ENCODE measurements around the gene RIOK3. TPM values are rescaled to one million over a fixed set of nuclear protein-coding genes. Genes with fewer than 3 reads are reported as not detected.
"Not testable (repeated sequence)": the region's sequence is repeated elsewhere in the genome, so short reads cannot be mapped to it uniquely, and the experiment has no call there.

RIOK3 gene
- total RNA-seq, 1 experiment from 2014 or later, result 23.1 TPM

DNA sequence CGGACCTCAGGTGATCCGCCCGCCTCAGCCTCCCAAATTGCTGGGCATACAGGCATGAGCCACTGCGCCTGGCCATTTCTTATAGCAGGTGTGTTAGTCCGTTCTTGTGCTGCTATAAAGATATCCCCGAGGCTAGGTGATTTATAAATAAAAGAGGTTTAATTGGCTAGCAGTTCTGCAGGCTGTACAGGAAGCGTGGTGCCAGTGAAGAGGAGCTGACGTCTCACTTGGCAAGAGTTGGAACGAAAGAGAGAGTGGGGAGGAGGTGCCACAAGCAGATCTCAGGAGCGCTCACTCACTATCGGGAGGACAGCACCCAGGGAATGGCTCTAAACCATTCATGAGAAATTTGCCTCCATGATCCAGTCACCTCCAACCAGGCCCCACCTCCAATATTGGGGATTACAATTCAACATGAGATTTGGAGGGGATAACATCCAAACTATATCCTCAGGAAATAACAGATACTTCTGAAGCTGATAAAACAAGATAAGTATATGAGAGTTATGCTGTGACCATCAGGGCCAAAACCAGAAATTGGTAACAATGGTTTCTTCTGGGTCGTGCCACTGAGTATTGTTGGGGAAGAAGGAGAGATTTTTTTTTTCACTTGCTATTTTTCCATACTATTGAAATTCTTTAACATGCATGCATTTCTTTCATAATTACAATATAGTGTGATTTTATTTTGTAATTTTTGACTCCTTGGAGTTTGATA lies 42.8 kb downstream of the RIOK3 start:
- Histone ChIP-seq H3K36me3 (replicated peaks; ENCODE audit: control insufficient read depth, insufficient read depth, low read length) (no peaks in the 10 kb centered on the region), H3K27me3 (ENCODE audit: control insufficient read depth, insufficient read depth, low read length) (no peaks in the 10 kb centered on the region), H3K4me3 (ENCODE audit: insufficient read depth, low read depth, low read length) (no peak overlapping the region)
- no peak for DNase-seq

DNA sequence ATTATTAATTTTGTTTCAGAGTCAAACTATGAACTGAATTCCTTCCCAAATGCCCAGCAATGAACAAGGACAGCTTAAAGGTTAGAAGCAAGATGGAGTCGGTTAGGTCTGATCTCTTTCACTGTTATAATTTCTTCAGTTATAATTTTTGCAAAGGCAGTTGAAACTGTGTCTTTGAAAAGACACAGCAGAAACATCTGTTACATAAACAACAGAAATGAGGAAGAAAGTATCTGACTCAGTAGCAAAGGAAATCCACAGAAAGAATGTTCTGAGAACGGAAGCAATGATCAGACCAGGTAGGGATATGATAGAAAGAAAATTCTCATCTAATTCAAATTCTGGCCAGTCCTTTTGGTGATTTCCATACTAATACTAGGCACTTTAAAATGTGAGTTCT lies 45.0 kb downstream of the RIOK3 start:
- H3K27me3 ChIP-seq (ENCODE audit: control insufficient read depth, insufficient read depth, low read length), result no peaks in the 10 kb centered on the region; the same call in 1 of the 2 replicates
- H3K36me3 ChIP-seq (replicated peaks; ENCODE audit: control insufficient read depth, insufficient read depth, low read length), result no peaks in the 10 kb centered on the region
- no peak for DNase-seq
- H3K4me3 ChIP-seq (ENCODE audit: insufficient read depth, low read depth, low read length), result no peak overlapping the region

DNA sequence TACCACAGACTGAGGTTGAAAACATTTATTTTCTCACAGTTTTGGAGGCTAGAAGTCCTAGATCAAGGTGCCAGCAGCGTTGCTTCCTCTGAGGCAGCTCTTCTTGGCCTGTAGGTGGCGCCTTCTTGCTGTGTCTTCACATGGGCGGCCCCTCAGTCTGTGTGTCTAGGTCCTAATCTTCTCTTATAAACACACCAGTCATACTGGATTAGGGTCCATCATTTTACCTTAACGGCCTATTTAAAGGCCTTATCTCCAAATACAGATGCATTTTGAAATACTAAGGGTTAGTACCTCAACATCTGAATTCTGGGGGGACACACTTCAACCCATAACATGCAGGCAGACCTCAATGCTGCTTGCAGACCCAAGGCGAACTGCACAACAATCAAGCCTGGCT lies 45.8 kb downstream of the RIOK3 start:
- H3K36me3 ChIP-seq (replicated peaks; ENCODE audit: control insufficient read depth, insufficient read depth, low read length), result no peaks in the 10 kb centered on the region
- peak; percentile 75 for DNase-seq
- H3K4me3 ChIP-seq (ENCODE audit: insufficient read depth, low read depth, low read length), result no peak overlapping the region
- peaks cover 4% of the 10 kb centered on the region; the same call in 1 of the 2 replicates for H3K27me3 ChIP-seq (ENCODE audit: control insufficient read depth, insufficient read depth, low read length)

DNA sequence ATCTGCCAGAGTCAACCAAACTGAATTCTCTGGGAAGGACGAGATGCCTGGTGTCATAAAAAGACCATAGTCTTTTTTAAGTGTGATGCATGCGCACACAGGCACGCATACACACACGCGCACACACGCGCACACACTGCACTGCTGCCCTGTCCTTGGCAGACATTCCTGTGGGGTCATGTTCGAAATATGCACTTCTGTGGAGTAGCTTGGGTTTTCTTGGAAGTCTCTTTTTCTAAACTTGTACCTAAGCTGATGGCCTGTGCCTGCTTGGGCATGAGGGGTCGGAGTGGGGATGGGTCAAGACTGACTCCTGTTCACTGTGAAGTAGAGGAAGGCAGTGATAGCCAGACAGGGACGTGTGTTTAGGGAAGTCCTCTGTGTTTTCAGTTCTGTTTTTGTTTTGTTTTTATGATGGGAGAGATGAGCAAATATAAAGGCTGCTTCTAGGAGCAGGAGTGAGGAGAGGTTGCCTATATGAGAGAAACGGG lies 46.2 kb downstream of the RIOK3 start:
- H3K36me3 ChIP-seq (replicated peaks; ENCODE audit: control insufficient read depth, insufficient read depth, low read length), result no peaks in the 10 kb centered on the region
- H3K27me3 ChIP-seq (ENCODE audit: control insufficient read depth, insufficient read depth, low read length), result peaks cover 8% of the 10 kb centered on the region; the same call in 1 of the 2 replicates
- H3K4me3 ChIP-seq (ENCODE audit: insufficient read depth, low read depth, low read length), result no peak overlapping the region
- no peak for DNase-seq

DNA sequence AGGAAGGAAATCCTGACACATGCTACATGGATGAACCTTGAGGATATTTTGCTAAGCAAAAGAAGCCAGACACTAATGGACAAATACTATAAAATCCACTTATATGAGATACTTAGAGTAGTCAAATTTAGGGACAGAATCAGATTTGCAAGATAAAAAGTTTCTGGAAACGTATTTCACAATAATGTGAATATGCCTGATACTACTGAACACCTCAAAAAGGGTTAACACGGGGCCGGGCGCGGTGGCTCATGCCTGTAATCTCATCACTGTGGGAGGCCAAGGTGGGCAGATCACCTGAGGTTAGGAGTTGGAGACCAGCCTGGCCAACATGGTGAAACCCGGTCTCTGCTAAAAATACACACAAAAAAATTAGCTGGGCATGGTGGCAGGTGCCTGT lies 48.5 kb downstream of the RIOK3 start:
- H3K36me3 ChIP-seq (replicated peaks; ENCODE audit: control insufficient read depth, insufficient read depth, low read length), result no peaks in the 10 kb centered on the region
- no peak for DNase-seq

DNA sequence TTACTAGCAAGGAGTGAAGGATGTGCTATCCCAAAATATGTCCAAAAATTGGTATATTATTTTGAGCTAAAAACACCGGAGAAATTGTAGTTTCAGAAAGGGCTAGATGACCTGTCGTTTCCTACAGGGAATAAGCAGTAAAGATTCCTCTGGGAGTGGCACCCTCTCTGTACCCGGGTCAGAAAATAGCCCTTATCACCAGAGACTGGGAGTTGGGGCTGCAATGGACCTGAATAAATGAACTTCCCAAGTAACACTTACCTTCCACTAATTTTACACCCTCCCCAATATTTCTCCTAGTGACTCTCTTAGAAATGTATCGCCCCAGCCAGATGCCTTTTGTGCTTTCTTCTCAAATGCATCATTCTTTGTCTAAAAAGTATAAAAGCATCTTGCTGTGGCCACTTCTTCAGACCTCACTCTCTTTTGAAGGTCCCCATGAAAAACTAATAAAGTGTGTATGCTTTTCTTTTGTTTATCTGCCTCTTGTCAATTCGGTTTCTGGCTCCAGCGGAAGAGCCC lies 49.5 kb downstream of the RIOK3 start:
- peak overlapping the region; percentile 78 for H3K4me3 ChIP-seq (ENCODE audit: insufficient read depth, low read depth, low read length)
- DNase-seq, result no peak
- H3K27me3 ChIP-seq (ENCODE audit: control insufficient read depth, insufficient read depth, low read length), result peaks cover 8% of the 10 kb centered on the region; the same call in 1 of the 2 replicates
- no peaks in the 10 kb centered on the region for H3K36me3 ChIP-seq (replicated peaks; ENCODE audit: control insufficient read depth, insufficient read depth, low read length)

More for the DNA sequence above, 48.5 kb downstream of the RIOK3 start:
- Histone ChIP-seq H3K4me3 (ENCODE audit: insufficient read depth, low read depth, low read length) (no peak overlapping the region), H3K27me3 (ENCODE audit: control insufficient read depth, insufficient read depth, low read length) (peaks cover 8% of the 10 kb centered on the region; the same call in 1 of the 2 replicates)

DNA sequence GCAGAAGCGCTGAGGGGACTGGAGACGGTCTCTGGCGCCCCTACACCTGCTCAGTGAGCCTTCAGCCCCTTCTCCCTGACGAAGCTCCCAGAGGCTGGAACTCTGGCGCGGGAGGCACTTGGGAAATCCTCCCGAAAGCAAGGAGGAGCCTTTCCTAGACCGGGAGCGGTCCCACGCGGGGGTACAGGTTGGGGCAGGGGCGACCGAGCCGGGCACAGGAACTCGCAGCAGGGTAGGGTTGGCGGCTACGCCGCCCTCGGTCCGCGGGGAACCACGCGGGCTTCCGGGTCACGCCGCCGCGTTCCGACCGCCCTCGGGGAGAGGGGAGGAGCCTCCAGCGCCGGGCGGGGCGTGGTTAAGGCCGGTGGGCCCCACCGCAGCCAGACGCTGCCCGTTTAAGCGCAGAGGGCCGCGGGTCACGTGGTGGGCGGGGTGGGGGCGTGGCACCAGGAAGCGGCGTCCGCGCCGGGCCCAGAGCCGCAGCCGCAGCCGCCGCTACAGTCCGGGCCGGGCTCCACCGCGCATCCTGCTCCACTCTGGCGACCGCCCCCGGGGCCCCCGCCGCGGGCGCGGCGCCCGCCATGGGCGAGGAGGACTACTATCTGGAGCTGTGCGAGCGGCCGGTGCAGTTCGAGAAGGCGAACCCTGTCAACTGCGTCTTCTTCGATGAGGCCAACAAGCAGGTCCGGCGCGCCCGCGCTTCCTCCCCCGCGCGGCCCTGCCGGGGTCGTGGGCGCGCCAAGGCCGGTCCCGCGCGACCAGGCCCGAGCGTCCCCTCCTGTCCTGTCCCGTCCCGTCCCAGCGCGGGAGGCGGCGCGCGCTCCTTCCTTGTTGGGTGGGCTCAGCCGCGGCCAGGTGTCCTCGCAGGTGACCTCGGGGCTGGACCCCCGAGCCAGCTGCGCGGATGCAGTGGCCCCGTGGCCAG lies 50.2 kb downstream of the RIOK3 start, which contains the start of gene RMC1:
RMC1 (plus strand) TSS at position 474 of the 925 bp plus-strand sequence; CDS start at position 582, 108 bp downstream.
- Histone ChIP-seq H3K36me3 (replicated peaks; ENCODE audit: control insufficient read depth, insufficient read depth, low read length) (no peaks in the 10 kb centered on the region), H3K27me3 (ENCODE audit: control insufficient read depth, insufficient read depth, low read length) (peaks cover 8% of the 10 kb centered on the region; the same call in 1 of the 2 replicates), H3K4me3 (ENCODE audit: insufficient read depth, low read depth, low read length) (peak within 1 kb of the TSS; percentile 86)
- DNase-seq, result peak; percentile 98

DNA sequence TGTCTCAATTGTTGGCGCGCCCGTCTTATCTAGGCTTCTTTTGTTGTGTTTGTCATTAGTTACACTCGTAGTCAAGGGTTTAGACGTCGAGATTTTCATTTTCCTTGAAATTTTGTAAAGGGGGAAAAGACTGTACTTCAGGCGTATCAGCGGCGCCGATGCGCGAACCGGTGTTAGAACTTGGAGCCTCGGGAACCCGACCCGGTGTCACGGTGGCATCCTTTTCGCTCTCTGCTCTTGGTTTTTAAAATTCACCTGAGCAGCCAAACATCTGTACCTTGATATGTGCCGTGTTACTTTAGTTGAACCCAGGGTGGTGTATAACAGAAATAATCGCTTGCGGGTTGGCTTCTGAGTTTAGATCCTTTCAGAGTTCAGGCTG lies 50.9 kb downstream of the RIOK3 start:
- H3K36me3 ChIP-seq (replicated peaks; ENCODE audit: control insufficient read depth, insufficient read depth, low read length), result no peaks in the 10 kb centered on the region
- DNase-seq, result no peak
- peaks cover 8% of the 10 kb centered on the region; the same call in 1 of the 2 replicates for H3K27me3 ChIP-seq (ENCODE audit: control insufficient read depth, insufficient read depth, low read length)
- peak overlapping the region; percentile 86 for H3K4me3 ChIP-seq (ENCODE audit: insufficient read depth, low read depth, low read length)

DNA sequence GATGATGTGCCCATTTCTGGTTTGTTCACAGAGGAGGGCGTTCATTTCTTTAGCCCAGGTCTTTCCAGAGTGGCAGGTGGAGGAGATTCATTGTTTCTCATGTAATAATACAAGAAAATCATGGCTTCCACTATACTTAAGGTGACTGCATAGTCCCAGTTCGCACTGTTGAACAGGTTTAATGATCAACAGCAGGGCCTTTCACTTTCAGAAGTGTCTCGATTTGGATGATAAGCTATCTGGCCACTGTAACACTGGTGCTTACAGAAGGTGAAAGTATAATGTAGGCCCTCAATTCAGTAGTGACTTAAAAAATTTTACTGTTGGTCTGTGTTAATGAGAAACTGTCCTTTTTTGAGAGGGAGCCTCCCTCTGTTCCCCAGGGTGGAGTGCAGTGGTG lies 51.6 kb downstream of the RIOK3 start:
- Histone ChIP-seq H3K27me3 (ENCODE audit: control insufficient read depth, insufficient read depth, low read length) (peaks cover 8% of the 10 kb centered on the region; the same call in 1 of the 2 replicates), H3K36me3 (replicated peaks; ENCODE audit: control insufficient read depth, insufficient read depth, low read length) (no peaks in the 10 kb centered on the region), H3K4me3 (ENCODE audit: insufficient read depth, low read depth, low read length) (no peak overlapping the region)
- no peak for DNase-seq

DNA sequence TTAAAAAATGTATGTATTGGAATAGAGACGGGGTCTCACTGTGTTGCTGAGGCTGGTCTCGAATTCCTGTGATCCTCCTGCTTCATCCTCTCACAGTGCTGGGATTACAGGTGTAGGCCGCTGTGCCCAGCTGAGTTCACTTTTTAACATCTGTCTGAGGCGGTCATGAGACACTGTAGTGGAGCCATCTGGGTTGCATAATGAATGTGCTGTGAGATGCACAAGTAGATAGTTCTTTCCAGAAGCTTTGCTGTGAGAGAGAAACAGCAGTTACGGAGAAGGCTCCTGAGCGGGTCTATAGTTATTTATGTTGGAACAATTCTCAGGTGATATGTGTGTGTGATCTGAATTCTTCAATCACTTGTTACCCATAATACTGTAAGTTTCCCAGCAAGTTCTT lies 53.3 kb downstream of the RIOK3 start:
- no peak overlapping the region for H3K4me3 ChIP-seq (ENCODE audit: insufficient read depth, low read depth, low read length)
- H3K27me3 ChIP-seq (ENCODE audit: control insufficient read depth, insufficient read depth, low read length), result peaks cover 8% of the 10 kb centered on the region; the same call in 1 of the 2 replicates
- DNase-seq, result no peak
- peaks cover 2% of the 10 kb centered on the region; the same call in 1 of the 2 replicates for H3K36me3 ChIP-seq (replicated peaks; ENCODE audit: control insufficient read depth, insufficient read depth, low read length)

DNA sequence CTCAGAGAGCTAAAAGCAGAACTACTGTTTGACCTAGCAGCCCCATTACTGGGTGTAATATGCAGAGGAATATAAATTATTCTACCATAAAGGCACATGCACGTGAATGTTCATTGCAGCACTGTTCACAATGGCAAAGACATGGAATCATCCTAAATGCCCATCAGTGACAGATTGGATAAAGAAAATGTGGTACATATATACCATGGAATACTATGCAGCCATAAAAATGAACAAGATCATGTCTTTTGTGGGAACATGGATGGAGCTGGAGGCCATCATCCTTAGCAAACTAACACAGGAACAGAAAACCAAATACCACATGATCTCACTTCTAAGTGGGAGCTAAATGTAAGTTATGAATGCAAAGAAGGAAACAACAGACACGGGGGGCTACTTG lies 57.8 kb downstream of the RIOK3 start:
- H3K4me3 ChIP-seq (ENCODE audit: insufficient read depth, low read depth, low read length); H3K27me3 ChIP-seq (ENCODE audit: control insufficient read depth, insufficient read depth, low read length); H3K36me3 ChIP-seq (replicated peaks; ENCODE audit: control insufficient read depth, insufficient read depth, low read length); DNase-seq: not testable (repeated sequence)

DNA sequence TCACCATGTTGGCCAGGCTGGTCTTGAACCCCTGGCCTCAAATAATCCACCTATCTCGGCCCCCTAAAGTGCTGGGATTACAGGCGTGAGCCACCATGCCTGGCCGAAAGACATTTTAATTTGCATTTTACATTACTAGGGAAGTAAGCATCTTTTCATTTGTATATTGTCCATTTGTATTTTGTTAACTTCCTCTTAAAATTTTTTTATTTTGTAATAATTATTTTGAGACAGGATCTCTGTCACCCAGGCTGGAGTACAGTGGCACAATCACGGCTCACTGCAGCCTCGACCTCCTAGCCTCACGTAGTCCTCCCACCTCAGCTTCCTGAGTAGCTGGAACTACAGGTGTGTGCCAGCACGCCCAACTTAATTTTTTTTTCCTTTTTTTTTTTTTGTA lies 59.1 kb downstream of the RIOK3 start:
- not testable (repeated sequence) for DNase-seq; H3K4me3 ChIP-seq (ENCODE audit: insufficient read depth, low read depth, low read length); H3K36me3 ChIP-seq (replicated peaks; ENCODE audit: control insufficient read depth, insufficient read depth, low read length); H3K27me3 ChIP-seq (ENCODE audit: control insufficient read depth, insufficient read depth, low read length)

DNA sequence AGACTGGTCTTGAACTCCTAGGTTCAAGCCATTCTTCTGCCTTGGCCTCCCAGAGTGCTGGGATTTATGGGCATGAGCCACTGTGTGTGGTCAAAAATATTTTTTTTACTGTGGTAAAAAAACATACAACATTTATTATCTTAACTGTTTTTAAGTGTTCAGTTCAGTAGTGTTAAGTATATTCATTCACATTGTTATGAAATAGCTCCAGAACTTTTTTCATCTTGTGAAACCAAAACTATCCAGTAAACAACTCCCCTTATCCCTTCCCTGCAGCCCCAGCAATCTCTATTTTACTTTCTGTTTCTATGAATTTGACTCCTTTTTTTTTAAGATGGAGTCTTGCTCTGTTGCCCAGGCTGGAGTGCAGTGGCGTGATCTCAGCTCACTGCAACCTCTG lies 59.6 kb downstream of the RIOK3 start:
- Histone ChIP-seq H3K36me3 (replicated peaks; ENCODE audit: control insufficient read depth, insufficient read depth, low read length) (peaks cover 2% of the 10 kb centered on the region; the same call in 1 of the 2 replicates), H3K27me3 (ENCODE audit: control insufficient read depth, insufficient read depth, low read length) (no peaks in the 10 kb centered on the region), H3K4me3 (ENCODE audit: insufficient read depth, low read depth, low read length) (no peak overlapping the region)
- DNase-seq, result no peak

DNA sequence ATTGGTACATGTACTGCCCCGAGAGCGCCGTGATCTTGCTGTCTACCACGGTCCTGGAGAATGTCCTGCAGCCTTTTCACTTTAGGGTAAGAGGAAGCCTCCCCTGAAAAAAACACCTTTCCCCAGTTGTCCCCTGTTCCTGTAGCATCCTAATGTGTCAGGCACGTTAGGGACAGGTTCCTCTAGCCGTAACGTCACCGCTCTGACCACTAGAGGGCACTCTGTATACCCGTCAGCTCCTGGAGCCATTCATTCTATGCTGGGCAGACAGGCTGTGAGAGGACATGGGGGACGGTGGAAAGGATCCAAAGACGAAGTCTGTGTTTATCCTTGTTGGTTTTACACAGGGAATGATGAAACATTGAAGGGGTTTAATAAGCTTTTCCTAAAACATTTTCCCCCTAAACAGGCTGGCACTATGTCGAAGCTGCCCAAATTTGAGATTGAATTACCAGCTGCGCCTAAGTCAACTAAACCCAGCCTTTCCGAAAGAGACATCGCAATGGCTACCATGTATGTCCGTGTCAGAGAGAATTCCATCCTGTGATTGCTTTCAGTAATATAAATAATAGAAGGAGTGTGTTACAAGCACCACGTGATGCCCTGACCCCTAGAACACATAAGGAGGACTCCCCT lies 62.9 kb downstream of the RIOK3 start:
- DNase-seq, result peak; percentile 78
- no peak overlapping the region for H3K4me3 ChIP-seq (ENCODE audit: insufficient read depth, low read depth, low read length)
- peaks cover 6% of the 10 kb centered on the region for H3K36me3 ChIP-seq (replicated peaks; ENCODE audit: control insufficient read depth, insufficient read depth, low read length)
- no peaks in the 10 kb centered on the region for H3K27me3 ChIP-seq (ENCODE audit: control insufficient read depth, insufficient read depth, low read length)
